HEK293 (cell line): ENCODE data around the gene TMEM176A.
A peak's percentile ranks its signal among the peaks of the same experiment; 100 is the strongest.

ENCODE experiments used
- CTCF ChIA-PET: fragments of 350-600 bp; formaldehyde crosslinking; extraction: SDS; loops from one replicate; lab custom pipeline; 2021; ENCODE audit warnings: antibody characterized with exemption; lab: Yijun Ruan, JAX
- POLR2A ChIA-PET: fragments of 300-600 bp; formaldehyde crosslinking; extraction: SDS; loops from one replicate; lab custom pipeline; 2020; ENCODE audit warnings: antibody characterized with exemption, inconsistent platforms; lab: Yijun Ruan, JAX
- H3K27ac ChIP-seq: fragments of 200-500 bp; sonication (Bioruptor generic); 2 replicates; pipeline ENCODE4 v1.5.1; 2014; ENCODE audit warnings: low read depth, low read length, control low read depth, inconsistent platforms; ENCODE audit errors: extremely low read depth
- H3K36me3 ChIP-seq, 2 experiments: fragments of 200-500 bp in 1 of 2; sonication (Bioruptor generic) in 1 of 2; 1 replicate in 1 of 2; 2 replicates in 1 of 2; pipeline ENCODE4 v1.5.1; 2014 to 2017; ENCODE audit warnings: inconsistent platforms in 2 of 2, low read length in 2 of 2; ENCODE audit not compliant: control insufficient read depth in 2 of 2, insufficient read depth in 1 of 2
- H3K4me1 ChIP-seq: fragments of 200-500 bp; sonication (Bioruptor generic); 2 replicates; pipeline ENCODE4 v1.5.1; 2014; ENCODE audit warnings: mild to moderate bottlenecking, low read length, inconsistent platforms; ENCODE audit not compliant: control insufficient read depth, insufficient read depth
- H3K4me3 ChIP-seq: 2 replicates; pipeline ENCODE4 v1.5.1; 2011; ENCODE audit warnings: low read depth, mild to moderate bottlenecking, control low read depth, low read length, moderate library complexity
- H3K9me3 ChIP-seq: fragments of 200-500 bp; sonication (Bioruptor generic); 2 replicates; pipeline ENCODE4 v1.5.1; 2014; ENCODE audit warnings: low read depth, low read length, inconsistent platforms; ENCODE audit not compliant: control insufficient read depth, insufficient read depth
- EGR2 ChIP-seq: fragments of 450-650 bp; formaldehyde crosslinking; IDR thresholded peaks from 2 replicates; pipeline ENCODE4 v1.5.1; 2016; ENCODE audit warnings: low read depth, missing biosample characterization, missing genetic modification characterization
- KLF1 ChIP-seq: fragments of 450-650 bp; formaldehyde crosslinking; IDR thresholded peaks from 2 replicates; pipeline ENCODE4 v1.5.1; 2016; ENCODE audit warnings: missing biosample characterization, missing genetic modification characterization
- SALL2 ChIP-seq: fragments of 450-650 bp; formaldehyde crosslinking; IDR thresholded peaks from 2 replicates; pipeline ENCODE4 v1.5.0; 2017; ENCODE audit warnings: missing biosample characterization, mild to moderate bottlenecking, missing genetic modification characterization, borderline replicate concordance
- ZFP41 ChIP-seq: fragments of 450-650 bp; formaldehyde crosslinking; IDR thresholded peaks from 2 replicates; pipeline ENCODE4 v1.5.1; 2016; ENCODE audit warnings: missing biosample characterization, missing genetic modification characterization, borderline replicate concordance
- ZIC2 ChIP-seq: fragments of 450-650 bp; formaldehyde crosslinking; IDR thresholded peaks from 2 replicates; pipeline ENCODE4 v1.5.1; 2016; ENCODE audit warnings: missing biosample characterization, missing genetic modification characterization
- ZNF10 ChIP-seq: fragments of 450-650 bp; formaldehyde crosslinking; IDR thresholded peaks from 2 replicates; pipeline ENCODE4 v1.5.1; 2017; ENCODE audit warnings: missing biosample characterization, missing genetic modification characterization
- ZNF133 ChIP-seq: fragments of 450-650 bp; formaldehyde crosslinking; IDR thresholded peaks from 2 replicates; pipeline ENCODE4 v1.5.1; 2016; ENCODE audit warnings: missing biosample characterization, missing genetic modification characterization
- ZNF202 ChIP-seq: fragments of 450-650 bp; formaldehyde crosslinking; IDR thresholded peaks from 2 replicates; pipeline ENCODE4 v1.5.1; 2016; ENCODE audit warnings: missing biosample characterization, missing genetic modification characterization, borderline replicate concordance
- ZNF366 ChIP-seq: fragments of 450-650 bp; formaldehyde crosslinking; conservative IDR thresholded peaks from 2 replicates; pipeline ENCODE4 v1.5.1; 2016; ENCODE audit warnings: missing biosample characterization, missing genetic modification characterization
- ZNF514 ChIP-seq: fragments of 450-650 bp; formaldehyde crosslinking; IDR thresholded peaks from 2 replicates; pipeline ENCODE4 v1.5.1; 2016; ENCODE audit warnings: missing biosample characterization, missing genetic modification characterization
- ZNF558 ChIP-seq: fragments of 450-650 bp; formaldehyde crosslinking; IDR thresholded peaks from 2 replicates; pipeline ENCODE4 v1.5.1; 2016; ENCODE audit warnings: missing biosample characterization, missing genetic modification characterization
- ZNF664 ChIP-seq: fragments of 450-650 bp; formaldehyde crosslinking; IDR thresholded peaks from 2 replicates; pipeline ENCODE4 v1.5.1; 2016; ENCODE audit warnings: missing biosample characterization, missing genetic modification characterization
- ZNF76 ChIP-seq: fragments of 450-650 bp; formaldehyde crosslinking; IDR thresholded peaks from 2 replicates; pipeline ENCODE4; 2016; ENCODE audit warnings: low read depth, missing biosample characterization, missing genetic modification characterization, borderline replicate concordance
- ZNF792 ChIP-seq: fragments of 450-650 bp; formaldehyde crosslinking; IDR thresholded peaks from 2 replicates; pipeline ENCODE4 v1.5.1; 2016; ENCODE audit warnings: missing biosample characterization, missing genetic modification characterization
- ZSCAN23 ChIP-seq: fragments of 450-650 bp; formaldehyde crosslinking; IDR thresholded peaks from 2 replicates; pipeline ENCODE4 v1.5.1; 2016; ENCODE audit warnings: missing biosample characterization, missing genetic modification characterization
- TF ChIP-seq, protein P1 (sequence below): fragments of 450-650 bp; IDR thresholded peaks from 2 replicates; pipeline ENCODE4 v1.5.1; 2018; ENCODE audit warnings: missing biosample characterization, missing genetic modification characterization
- TF ChIP-seq, protein P2 (sequence below): fragments of 450-650 bp; formaldehyde crosslinking; IDR thresholded peaks from 2 replicates; pipeline ENCODE4 v1.5.1; 2016; ENCODE audit warnings: missing biosample characterization, missing genetic modification characterization, borderline replicate concordance
- TF ChIP-seq, protein P3 (sequence below): fragments of 450-650 bp; formaldehyde crosslinking; IDR thresholded peaks from 2 replicates; pipeline ENCODE4 v1.5.1; 2017; ENCODE audit warnings: missing biosample characterization, mild to moderate bottlenecking, missing genetic modification characterization, moderate library complexity
- TF ChIP-seq, protein P4 (sequence below): IDR thresholded peaks from 2 replicates; pipeline ENCODE4 v1.6.1; 2011; ENCODE audit warnings: mild to moderate bottlenecking, low read depth, low read length, borderline replicate concordance
- TF ChIP-seq, protein P5 (sequence below): fragments of 450-650 bp; formaldehyde crosslinking; IDR thresholded peaks from 2 replicates; pipeline ENCODE4 v1.5.1; 2016; ENCODE audit warnings: missing biosample characterization, missing genetic modification characterization

The TMEM176A gene

DNA sequence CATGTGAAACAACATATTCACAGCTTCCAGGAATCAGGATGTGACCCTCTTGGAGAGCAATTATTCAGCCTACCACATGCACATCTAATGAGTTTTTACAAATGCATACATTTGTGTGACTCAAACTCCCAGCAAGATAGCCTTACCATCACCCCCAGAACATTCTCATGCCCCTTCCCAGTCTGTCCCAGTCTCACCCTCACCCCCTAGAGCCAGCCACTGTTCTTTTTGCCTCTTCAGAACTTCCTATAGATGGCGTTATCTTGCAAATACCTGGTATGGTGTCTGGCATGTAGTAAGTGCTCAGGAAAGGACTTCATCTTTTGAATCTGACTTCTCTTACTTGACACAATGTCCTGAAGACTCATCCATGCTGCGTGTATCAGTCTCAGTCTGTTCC, 27.8 kb downstream of the TMEM176A start:
- POLR2A ChIA-PET, result no interaction called here
- CTCF ChIA-PET, result no interaction called here
- no peak overlapping the region for H3K27ac ChIP-seq
- no peak overlapping the region for H3K4me3 ChIP-seq
- no peaks in the 10 kb centered on the region for H3K4me1 ChIP-seq
- no peaks in the 10 kb centered on the region for H3K9me3 ChIP-seq
- H3K36me3 ChIP-seq, result no peaks in the 10 kb centered on the region
- TF ChIP-seq ZSCAN23, result no peak
- TF ChIP-seq ZNF664, result peak; percentile 19; the same call in 1 of the 2 replicates
- no peak for TF ChIP-seq ZNF792
- no peak for TF ChIP-seq ZNF202 (tag by site-specific recombination)
- no peak for TF ChIP-seq ZNF133 (tag by site-specific recombination)

DNA sequence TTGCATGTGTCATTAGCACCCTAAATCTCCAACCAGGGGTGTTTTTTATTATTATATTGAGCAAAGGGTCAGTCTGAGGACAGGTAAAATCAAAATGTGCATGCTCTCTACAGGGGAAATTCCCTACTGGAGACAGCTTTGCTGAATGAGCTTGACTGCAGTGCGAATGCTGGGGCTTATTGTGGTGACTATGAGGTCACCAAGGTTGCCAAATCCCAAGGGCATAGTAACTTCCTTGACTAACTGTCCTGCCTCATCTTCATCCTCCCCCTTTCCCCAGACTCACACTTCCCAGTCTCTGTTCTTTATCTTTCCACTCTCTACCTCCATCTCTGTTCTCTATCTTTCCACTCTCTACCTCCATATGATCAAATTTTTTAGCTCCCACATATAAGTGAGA, 28.9 kb downstream of the TMEM176A start:
- H3K4me1 ChIP-seq, result no peaks in the 10 kb centered on the region
- no peak overlapping the region for H3K27ac ChIP-seq
- TF ChIP-seq ZNF366 (tag by site-specific recombination), result peak; percentile 46; the same call in 1 of the 2 replicates
- TF ChIP-seq, protein P1, sequence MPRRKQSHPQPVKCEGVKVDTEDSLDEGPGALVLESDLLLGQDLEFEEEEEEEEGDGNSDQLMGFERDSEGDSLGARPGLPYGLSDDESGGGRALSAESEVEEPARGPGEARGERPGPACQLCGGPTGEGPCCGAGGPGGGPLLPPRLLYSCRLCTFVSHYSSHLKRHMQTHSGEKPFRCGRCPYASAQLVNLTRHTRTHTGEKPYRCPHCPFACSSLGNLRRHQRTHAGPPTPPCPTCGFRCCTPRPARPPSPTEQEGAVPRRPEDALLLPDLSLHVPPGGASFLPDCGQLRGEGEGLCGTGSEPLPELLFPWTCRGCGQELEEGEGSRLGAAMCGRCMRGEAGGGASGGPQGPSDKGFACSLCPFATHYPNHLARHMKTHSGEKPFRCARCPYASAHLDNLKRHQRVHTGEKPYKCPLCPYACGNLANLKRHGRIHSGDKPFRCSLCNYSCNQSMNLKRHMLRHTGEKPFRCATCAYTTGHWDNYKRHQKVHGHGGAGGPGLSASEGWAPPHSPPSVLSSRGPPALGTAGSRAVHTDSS, result peak; percentile 36; the same call in 1 of the 2 replicates
- no peak for TF ChIP-seq ZFP41
- POLR2A ChIA-PET, result no interaction called here
- no peak overlapping the region for H3K4me3 ChIP-seq
- CTCF ChIA-PET, result interaction anchor here (0.6 to 0.7 kb wide), 2 partner anchors 12 to 1297 kb away, joined by 3 read pairs; no protein-coding TSS in a partner anchor
- no peaks in the 10 kb centered on the region for H3K36me3 ChIP-seq
- H3K9me3 ChIP-seq, result no peaks in the 10 kb centered on the region

DNA sequence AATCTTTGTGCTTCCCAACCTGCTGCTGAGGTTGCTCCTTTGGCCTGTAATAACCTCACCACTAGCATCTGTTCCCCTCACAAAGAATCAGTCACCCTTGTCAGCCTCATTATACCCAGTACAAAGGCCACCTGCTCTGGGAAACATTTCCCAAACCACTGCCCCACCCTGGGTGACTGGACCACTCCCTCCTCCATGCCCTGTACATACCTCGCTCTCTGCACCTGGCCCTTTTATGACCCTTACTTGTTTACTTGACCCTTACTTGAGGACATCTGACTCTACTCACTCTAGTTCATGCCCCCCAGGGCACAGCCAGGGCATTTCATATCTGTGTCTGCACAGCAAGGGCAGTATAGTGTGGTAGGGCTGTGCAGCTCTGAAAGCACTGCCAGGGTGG, 30.4 kb downstream of the TMEM176A start:
- H3K4me3 ChIP-seq, result no peak overlapping the region
- ChIA-PET CTCF (no interaction called here), POLR2A (no interaction called here)
- no peak overlapping the region for H3K27ac ChIP-seq
- H3K9me3 ChIP-seq, result no peaks in the 10 kb centered on the region
- TF ChIP-seq ZNF76 (tag by site-specific recombination), result no peak
- peak; percentile 76 for TF ChIP-seq KLF1 (tag by site-specific recombination)
- TF ChIP-seq, protein P2, sequence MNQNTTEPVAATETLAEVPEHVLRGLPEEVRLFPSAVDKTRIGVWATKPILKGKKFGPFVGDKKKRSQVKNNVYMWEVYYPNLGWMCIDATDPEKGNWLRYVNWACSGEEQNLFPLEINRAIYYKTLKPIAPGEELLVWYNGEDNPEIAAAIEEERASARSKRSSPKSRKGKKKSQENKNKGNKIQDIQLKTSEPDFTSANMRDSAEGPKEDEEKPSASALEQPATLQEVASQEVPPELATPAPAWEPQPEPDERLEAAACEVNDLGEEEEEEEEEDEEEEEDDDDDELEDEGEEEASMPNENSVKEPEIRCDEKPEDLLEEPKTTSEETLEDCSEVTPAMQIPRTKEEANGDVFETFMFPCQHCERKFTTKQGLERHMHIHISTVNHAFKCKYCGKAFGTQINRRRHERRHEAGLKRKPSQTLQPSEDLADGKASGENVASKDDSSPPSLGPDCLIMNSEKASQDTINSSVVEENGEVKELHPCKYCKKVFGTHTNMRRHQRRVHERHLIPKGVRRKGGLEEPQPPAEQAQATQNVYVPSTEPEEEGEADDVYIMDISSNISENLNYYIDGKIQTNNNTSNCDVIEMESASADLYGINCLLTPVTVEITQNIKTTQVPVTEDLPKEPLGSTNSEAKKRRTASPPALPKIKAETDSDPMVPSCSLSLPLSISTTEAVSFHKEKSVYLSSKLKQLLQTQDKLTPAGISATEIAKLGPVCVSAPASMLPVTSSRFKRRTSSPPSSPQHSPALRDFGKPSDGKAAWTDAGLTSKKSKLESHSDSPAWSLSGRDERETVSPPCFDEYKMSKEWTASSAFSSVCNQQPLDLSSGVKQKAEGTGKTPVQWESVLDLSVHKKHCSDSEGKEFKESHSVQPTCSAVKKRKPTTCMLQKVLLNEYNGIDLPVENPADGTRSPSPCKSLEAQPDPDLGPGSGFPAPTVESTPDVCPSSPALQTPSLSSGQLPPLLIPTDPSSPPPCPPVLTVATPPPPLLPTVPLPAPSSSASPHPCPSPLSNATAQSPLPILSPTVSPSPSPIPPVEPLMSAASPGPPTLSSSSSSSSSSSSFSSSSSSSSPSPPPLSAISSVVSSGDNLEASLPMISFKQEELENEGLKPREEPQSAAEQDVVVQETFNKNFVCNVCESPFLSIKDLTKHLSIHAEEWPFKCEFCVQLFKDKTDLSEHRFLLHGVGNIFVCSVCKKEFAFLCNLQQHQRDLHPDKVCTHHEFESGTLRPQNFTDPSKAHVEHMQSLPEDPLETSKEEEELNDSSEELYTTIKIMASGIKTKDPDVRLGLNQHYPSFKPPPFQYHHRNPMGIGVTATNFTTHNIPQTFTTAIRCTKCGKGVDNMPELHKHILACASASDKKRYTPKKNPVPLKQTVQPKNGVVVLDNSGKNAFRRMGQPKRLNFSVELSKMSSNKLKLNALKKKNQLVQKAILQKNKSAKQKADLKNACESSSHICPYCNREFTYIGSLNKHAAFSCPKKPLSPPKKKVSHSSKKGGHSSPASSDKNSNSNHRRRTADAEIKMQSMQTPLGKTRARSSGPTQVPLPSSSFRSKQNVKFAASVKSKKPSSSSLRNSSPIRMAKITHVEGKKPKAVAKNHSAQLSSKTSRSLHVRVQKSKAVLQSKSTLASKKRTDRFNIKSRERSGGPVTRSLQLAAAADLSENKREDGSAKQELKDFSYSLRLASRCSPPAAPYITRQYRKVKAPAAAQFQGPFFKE (tag by site-specific recombination), result no peak
- TF ChIP-seq ZNF10, result no peak
- TF ChIP-seq, protein P3, sequence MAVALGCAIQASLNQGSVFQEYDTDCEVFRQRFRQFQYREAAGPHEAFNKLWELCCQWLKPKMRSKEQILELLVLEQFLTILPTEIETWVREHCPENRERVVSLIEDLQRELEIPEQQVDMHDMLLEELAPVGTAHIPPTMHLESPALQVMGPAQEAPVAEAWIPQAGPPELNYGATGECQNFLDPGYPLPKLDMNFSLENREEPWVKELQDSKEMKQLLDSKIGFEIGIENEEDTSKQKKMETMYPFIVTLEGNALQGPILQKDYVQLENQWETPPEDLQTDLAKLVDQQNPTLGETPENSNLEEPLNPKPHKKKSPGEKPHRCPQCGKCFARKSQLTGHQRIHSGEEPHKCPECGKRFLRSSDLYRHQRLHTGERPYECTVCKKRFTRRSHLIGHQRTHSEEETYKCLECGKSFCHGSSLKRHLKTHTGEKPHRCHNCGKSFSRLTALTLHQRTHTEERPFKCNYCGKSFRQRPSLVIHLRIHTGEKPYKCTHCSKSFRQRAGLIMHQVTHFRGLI (tag by site-specific recombination), result peak; percentile 71; the same call in 1 of the 2 replicates
- TF ChIP-seq ZNF514 (tag by site-specific recombination), result no peak
- no peak for TF ChIP-seq SALL2 (tag by site-specific recombination)
- TF ChIP-seq, protein P4, sequence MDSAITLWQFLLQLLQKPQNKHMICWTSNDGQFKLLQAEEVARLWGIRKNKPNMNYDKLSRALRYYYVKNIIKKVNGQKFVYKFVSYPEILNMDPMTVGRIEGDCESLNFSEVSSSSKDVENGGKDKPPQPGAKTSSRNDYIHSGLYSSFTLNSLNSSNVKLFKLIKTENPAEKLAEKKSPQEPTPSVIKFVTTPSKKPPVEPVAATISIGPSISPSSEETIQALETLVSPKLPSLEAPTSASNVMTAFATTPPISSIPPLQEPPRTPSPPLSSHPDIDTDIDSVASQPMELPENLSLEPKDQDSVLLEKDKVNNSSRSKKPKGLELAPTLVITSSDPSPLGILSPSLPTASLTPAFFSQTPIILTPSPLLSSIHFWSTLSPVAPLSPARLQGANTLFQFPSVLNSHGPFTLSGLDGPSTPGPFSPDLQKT, result no peak
- no peak for TF ChIP-seq ZNF133 (tag by site-specific recombination)
- no peak for TF ChIP-seq ZNF558 (tag by site-specific recombination)
- TF ChIP-seq, protein P5, sequence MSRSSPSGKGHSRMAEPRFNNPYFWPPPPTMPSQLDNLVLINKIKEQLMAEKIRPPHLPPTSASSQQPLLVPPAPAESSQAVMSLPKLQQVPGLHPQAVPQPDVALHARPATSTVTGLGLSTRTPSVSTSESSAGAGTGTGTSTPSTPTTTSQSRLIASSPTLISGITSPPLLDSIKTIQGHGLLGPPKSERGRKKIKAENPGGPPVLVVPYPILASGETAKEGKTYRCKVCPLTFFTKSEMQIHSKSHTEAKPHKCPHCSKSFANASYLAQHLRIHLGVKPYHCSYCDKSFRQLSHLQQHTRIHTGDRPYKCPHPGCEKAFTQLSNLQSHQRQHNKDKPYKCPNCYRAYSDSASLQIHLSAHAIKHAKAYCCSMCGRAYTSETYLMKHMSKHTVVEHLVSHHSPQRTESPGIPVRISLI (tag by site-specific recombination), result no peak
- TF ChIP-seq EGR2 (tag by site-specific recombination), result no peak
- TF ChIP-seq ZIC2 (tag by site-specific recombination), result no peak
- no peaks in the 10 kb centered on the region for H3K36me3 ChIP-seq
- no peaks in the 10 kb centered on the region for H3K4me1 ChIP-seq
